T-helper 1 cell treated with Interleukin-12 subunit alpha and Interleukin-12 subunit beta and Interleukin-4 antibody, amounts not matched to agents 30 μg/mL and 1 μg/mL, for 36 hours (primary cell): ENCODE data around the gene DIABLO.

Experiments used
- H3K27ac Mint-ChIP-seq: one replicate; pipeline ENCODE4 v1.8.0; 2021; ENCODE audit warnings: mild to moderate bottlenecking, mixed read lengths
- H3K27me3 Mint-ChIP-seq: one replicate; pipeline ENCODE4 v1.8.0; 2021; ENCODE audit warnings: low read depth, mixed read lengths
- H3K36me3 Mint-ChIP-seq: one replicate; pipeline ENCODE4 v1.8.0; 2021; ENCODE audit warnings: low read depth, mixed read lengths
- H3K4me1 Mint-ChIP-seq: one replicate; pipeline ENCODE4 v1.8.0; 2021; ENCODE audit warnings: low read depth, mixed read lengths
- H3K4me3 Mint-ChIP-seq: one replicate; pipeline ENCODE4 v1.8.0; 2021; ENCODE audit warnings: mild to moderate bottlenecking, moderate library complexity, mixed read lengths
- H3K9me3 Mint-ChIP-seq: one replicate; pipeline ENCODE4 v1.8.0; 2021; ENCODE audit warnings: mixed read lengths

Gene DIABLO

DNA sequence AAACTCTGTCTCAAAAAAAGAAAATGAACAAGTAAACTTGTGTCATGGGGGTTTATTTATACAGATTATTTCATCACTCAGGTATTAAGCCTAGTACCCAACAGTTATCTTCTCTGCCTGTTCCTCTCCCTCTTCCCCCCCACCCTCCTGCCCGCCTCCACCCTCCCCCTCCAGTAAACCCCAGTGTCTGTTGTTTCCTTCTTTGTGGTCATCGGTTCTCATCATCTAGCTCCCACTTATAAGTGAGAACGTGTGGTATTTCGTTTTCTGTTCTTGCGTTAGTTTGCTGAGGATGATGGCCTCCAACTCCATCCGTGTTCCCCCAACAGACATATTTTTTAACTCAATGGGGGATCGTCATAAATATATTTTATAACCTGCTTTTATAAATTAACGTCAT lies 64.2 kb downstream of the DIABLO start:
- H3K27ac Mint-ChIP-seq = peak overlapping the region; percentile 20

GRCh38 chr12:122160761-122161160 lies 65.1 kb downstream of the DIABLO start:
- no peak overlapping the region for H3K27ac Mint-ChIP-seq
- no peaks in the 10 kb centered on the region for H3K9me3 Mint-ChIP-seq
- H3K36me3 Mint-ChIP-seq = no peaks in the 10 kb centered on the region

More for the DNA sequence above, 64.2 kb downstream of the DIABLO start:
- no peaks in the 10 kb centered on the region for H3K36me3 Mint-ChIP-seq
- peak overlapping the region; percentile 10 for H3K4me3 Mint-ChIP-seq
- H3K4me1 Mint-ChIP-seq = peaks cover 14% of the 10 kb centered on the region
- no peaks in the 10 kb centered on the region for H3K9me3 Mint-ChIP-seq
- peaks cover 7% of the 10 kb centered on the region for H3K27me3 Mint-ChIP-seq

DNA sequence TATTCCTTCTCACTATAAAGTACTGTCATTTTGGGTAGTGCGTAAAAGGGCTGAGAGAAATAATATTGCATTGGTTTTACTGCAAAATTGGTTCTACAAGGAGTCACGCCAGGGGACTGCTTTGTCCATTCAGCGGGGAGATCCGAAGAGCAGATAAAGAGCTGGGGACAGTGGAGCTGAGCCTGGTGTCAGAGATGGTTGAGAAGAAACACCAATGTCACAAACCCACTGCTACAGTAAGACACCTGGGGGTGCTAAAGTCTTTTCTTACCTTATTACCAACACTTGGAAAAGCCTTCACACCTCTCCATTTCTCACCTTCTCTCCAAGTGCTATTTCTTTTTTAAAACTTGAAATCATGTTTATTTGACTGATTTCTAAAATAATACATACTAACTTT lies 66.0 kb downstream of the DIABLO start:
- no peak overlapping the region for H3K27ac Mint-ChIP-seq
- H3K4me1 Mint-ChIP-seq = peaks cover 10% of the 10 kb centered on the region
- no peaks in the 10 kb centered on the region for H3K9me3 Mint-ChIP-seq
- peaks cover 4% of the 10 kb centered on the region for H3K27me3 Mint-ChIP-seq
- no peak overlapping the region for H3K4me3 Mint-ChIP-seq
- H3K36me3 Mint-ChIP-seq = no peaks in the 10 kb centered on the region

More at GRCh38 chr12:122160761-122161160, 65.1 kb downstream of the DIABLO start:
- Mint-ChIP-seq H3K4me1 (peaks cover 10% of the 10 kb centered on the region), H3K27me3 (peaks cover 7% of the 10 kb centered on the region), H3K4me3 (no peak overlapping the region)

GRCh38 chr12:122158700-122159285 lies 67.1 kb downstream of the DIABLO start:
- Mint-ChIP-seq H3K36me3 (no peaks in the 10 kb centered on the region), H3K9me3 (no peaks in the 10 kb centered on the region), H3K4me1 (peaks cover 10% of the 10 kb centered on the region), H3K27me3 (no peaks in the 10 kb centered on the region), H3K4me3 (no peak overlapping the region), H3K27ac (no peak overlapping the region)
